ENCODE results near the gene TNS1. TPM values are rescaled to one million over a fixed set of nuclear protein-coding genes. Genes with fewer than 3 reads are reported as not detected.

Gene TNS1
- total RNA-seq, 6 experiments from 2014 or later, result 113 to 139 (median 126) TPM

DNA sequence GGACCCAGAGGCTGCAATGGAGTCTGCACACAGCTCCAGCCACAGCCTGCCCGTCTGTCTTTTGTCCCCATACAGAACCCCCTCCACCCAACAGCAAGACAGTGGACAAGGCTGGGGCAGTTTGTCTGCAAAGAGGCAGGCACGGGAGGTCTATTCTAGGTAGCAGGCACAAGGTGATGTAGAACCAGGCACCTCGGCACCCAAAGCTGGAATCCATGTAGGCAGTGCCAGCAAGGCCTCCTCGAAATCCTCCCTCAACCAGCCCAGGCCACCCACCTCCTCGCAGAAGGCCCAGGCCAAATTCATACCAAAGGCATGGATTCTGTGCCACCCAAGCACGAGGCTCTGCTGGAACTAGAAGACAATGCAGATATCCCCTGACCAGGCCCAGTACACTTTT, 179.2 kb downstream of the TNS1 start:
- peaks cover 11% of the 10 kb centered on the region for H3K4me1 Mint-ChIP-seq (ENCODE audit: low read depth)
- no peak overlapping the region; the same call in 1 of the 2 replicates for H3K27ac Mint-ChIP-seq
- TF ChIP-seq, protein P1, sequence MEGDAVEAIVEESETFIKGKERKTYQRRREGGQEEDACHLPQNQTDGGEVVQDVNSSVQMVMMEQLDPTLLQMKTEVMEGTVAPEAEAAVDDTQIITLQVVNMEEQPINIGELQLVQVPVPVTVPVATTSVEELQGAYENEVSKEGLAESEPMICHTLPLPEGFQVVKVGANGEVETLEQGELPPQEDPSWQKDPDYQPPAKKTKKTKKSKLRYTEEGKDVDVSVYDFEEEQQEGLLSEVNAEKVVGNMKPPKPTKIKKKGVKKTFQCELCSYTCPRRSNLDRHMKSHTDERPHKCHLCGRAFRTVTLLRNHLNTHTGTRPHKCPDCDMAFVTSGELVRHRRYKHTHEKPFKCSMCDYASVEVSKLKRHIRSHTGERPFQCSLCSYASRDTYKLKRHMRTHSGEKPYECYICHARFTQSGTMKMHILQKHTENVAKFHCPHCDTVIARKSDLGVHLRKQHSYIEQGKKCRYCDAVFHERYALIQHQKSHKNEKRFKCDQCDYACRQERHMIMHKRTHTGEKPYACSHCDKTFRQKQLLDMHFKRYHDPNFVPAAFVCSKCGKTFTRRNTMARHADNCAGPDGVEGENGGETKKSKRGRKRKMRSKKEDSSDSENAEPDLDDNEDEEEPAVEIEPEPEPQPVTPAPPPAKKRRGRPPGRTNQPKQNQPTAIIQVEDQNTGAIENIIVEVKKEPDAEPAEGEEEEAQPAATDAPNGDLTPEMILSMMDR (IDR thresholded peaks at IDR 0.05), result no peak
- H3K4me3 Mint-ChIP-seq, result no peak overlapping the region; the same call in 1 of the 2 replicates
- peaks cover 4% of the 10 kb centered on the region; the same call in 1 of the 2 replicates for H3K9me3 Mint-ChIP-seq
- DNase-seq, result no peak
- peaks cover 12% of the 10 kb centered on the region for H3K36me3 Mint-ChIP-seq (ENCODE audit: low read depth)
- peaks cover 15% of the 10 kb centered on the region for H3K27me3 Mint-ChIP-seq (ENCODE audit: insufficient read depth)

DNA sequence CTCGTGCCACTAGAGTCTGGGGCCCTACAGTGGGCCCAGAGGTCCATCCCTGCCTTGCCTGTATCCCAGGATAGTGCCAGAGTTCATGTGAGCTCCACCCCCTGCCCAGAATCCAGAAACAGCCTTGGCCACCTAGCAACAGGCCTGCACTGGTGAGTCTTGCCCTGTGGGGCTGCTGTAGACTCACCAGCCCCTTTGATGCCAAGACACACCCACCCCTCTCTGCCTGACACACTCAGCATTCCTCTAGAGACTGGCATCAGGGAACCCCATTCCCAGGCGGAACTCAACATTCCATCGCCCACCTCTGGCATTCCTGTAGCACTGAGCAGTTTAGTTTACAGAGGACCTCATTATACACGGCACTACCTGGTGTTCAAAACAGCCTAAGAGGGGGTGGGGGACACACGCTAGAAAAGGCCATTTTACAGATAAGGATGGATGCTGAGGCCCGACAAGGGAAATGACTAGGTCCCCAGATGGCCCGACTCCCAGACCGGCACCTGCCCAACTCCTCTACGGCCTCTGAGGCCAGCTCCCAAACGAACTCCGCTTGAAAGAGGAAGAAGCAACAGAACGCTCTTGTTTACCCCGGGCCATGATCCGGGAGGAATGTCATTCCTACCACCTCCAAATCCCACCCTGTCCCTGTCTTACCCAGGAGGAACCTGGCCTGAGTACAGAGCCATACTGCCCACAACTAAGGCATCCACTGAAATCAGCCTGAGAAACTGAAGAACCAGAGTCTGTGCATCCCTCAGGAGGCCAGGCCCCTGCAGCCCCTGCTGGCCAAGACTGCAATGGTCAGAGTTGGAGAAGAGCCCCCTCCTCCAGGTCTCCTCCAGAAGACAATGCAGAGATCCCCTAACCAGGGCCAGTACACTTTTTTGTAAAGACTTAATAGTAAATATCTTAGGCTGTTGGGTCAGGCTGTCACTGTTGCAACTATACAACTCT, 180.2 kb downstream of the TNS1 start:
- TF ChIP-seq, protein P1 (IDR thresholded peaks at IDR 0.05), result peak; percentile 36
- Mint-ChIP-seq H3K4me1 (ENCODE audit: low read depth) (peaks cover 11% of the 10 kb centered on the region), H3K36me3 (ENCODE audit: low read depth) (peaks cover 17% of the 10 kb centered on the region), H3K9me3 (peaks cover 4% of the 10 kb centered on the region; the same call in 1 of the 2 replicates), H3K27ac (peak overlapping the region; percentile 82), H3K4me3 (no peak overlapping the region), H3K27me3 (ENCODE audit: insufficient read depth) (peaks cover 14% of the 10 kb centered on the region)
- DNase-seq, result peak; percentile 35

DNA sequence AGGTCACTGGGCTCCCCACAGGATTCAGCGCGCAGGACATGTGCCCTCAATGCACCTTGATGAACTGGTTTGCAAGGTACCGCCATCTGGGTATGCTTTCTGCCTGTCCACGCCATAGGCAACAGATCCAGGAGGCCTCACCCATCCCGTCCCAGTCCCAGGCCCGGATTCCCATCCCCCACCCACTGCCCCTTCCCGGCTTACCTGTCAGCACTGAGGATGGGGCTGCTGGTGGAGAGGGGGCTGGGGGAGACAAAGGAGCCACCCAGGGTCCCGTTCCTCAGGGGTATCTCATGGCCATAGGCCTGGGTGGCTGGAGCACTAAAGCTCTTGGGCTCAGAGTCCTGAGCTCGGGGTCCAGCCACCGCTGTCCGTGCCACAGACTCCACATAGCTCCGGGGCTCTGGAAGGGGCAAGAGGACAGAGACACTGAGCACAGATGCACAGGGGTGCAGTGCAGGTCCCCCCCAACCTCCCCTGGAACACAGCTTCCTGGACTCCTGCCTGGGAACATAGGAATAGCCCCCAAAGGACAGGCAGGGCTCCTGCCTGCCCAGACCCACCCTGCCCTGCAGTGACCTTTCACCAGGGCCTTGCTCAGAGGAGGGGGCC, 181.2 kb downstream of the TNS1 start:
- TF ChIP-seq, protein P1 (IDR thresholded peaks at IDR 0.05), result no peak
- peak overlapping the region; percentile 82; the same call in 1 of the 2 replicates for H3K27ac Mint-ChIP-seq
- peaks cover 11% of the 10 kb centered on the region for H3K4me1 Mint-ChIP-seq (ENCODE audit: low read depth)
- peaks cover 14% of the 10 kb centered on the region for H3K27me3 Mint-ChIP-seq (ENCODE audit: insufficient read depth)
- H3K4me3 Mint-ChIP-seq, result no peak overlapping the region
- peaks cover 4% of the 10 kb centered on the region; the same call in 1 of the 2 replicates for H3K9me3 Mint-ChIP-seq
- peaks cover 27% of the 10 kb centered on the region for H3K36me3 Mint-ChIP-seq (ENCODE audit: low read depth)
- DNase-seq, result no peak

DNA sequence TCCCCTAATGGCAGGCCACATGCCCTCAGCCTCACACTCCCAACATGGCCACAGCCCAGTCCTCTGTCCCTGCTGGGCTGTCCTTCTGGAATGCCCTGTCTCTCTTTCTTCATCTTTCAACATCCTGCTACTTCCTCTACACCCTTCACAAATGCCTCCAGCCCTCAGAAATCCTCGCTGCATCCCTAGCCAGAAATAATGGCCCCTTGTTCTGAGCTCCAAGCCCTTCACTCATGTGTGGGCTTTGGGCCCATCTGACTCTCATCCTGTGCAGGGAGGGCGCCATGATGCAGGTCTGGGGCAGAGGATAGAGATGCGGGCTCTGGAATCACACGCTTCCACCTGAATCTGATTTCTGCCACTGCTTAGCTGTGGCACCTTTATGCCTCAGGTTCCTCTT, 181.9 kb downstream of the TNS1 start:
- Mint-ChIP-seq H3K4me3 (no peak overlapping the region), H3K36me3 (ENCODE audit: low read depth) (peaks cover 30% of the 10 kb centered on the region), H3K4me1 (ENCODE audit: low read depth) (peaks cover 11% of the 10 kb centered on the region), H3K27ac (peak overlapping the region; percentile 58), H3K27me3 (ENCODE audit: insufficient read depth) (peaks cover 14% of the 10 kb centered on the region), H3K9me3 (peaks cover 4% of the 10 kb centered on the region; the same call in 1 of the 2 replicates)
- no peak for DNase-seq
- TF ChIP-seq, protein P1 (IDR thresholded peaks at IDR 0.05), result no peak

DNA sequence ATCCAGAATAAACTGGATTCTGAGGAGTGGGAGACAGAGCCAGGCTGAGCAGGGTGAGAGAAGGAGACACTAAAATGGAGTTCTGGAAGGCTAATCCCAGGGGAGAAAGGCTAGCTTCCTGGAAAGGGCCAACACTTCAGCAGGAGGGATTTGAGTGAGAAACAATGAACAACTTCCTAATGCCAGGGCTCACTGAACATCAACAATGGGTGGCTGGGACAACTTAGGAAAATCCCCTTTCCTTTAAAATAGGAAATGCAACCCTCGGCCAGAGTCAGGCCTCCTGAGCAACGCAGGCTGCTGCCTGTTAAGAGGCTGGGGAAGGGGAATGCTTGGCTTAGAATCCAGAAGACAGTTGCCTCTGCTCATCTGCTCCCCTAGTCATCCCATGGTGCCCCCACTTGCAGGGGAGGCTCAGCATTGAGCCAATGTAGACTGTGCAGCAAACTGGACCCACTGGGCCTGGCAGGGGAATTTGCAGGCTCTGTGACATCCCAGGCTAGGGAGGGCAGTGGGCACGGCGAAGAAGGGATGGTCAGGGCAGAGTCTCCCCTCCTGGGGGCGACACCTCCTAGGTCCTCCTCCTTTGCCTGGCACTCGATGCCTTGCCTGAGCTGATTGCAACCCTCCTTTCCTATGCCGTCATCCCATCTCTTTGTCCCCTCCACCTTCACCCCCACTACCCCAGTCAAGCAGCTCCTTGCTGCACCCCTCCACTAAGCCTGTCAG, 182.5 kb downstream of the TNS1 start:
- peak overlapping the region; percentile 58 for H3K27ac Mint-ChIP-seq
- H3K9me3 Mint-ChIP-seq, result peaks cover 4% of the 10 kb centered on the region; the same call in 1 of the 2 replicates
- no peak overlapping the region for H3K4me3 Mint-ChIP-seq
- peaks cover 35% of the 10 kb centered on the region for H3K36me3 Mint-ChIP-seq (ENCODE audit: low read depth)
- peaks cover 11% of the 10 kb centered on the region for H3K4me1 Mint-ChIP-seq (ENCODE audit: low read depth)
- TF ChIP-seq, protein P1 (IDR thresholded peaks at IDR 0.05), result no peak
- no peak for DNase-seq
- H3K27me3 Mint-ChIP-seq (ENCODE audit: insufficient read depth), result peaks cover 10% of the 10 kb centered on the region

Data from HFFc6 (cell line).